Spleen (tissue), 7 donors: ENCODE results near the gene PPP2R5C.
"Not testable (repeated sequence)": the region's sequence is repeated elsewhere in the genome, so short reads cannot be mapped to it uniquely, and the experiment has no call there.

Experiments
- POLR2A ChIP-seq, 3 donors: fragments of 450-650 bp; IDR thresholded peaks; one replicate each; pipeline ENCODE4 v1.5.1; 2017; ENCODE audit warnings: antibody characterized with exemption in 3 of 3, mild to moderate bottlenecking in 1 of 3
- TF ChIP-seq, protein P1 (sequence below), 11 experiments: fragments of 200-600 bp in 7 of 11; fragments of 450-650 bp in 4 of 11; sonication (generic) in 4 of 11; IDR thresholded peaks in 8 of 11; conservative IDR thresholded peaks in 3 of 11; 1 replicate in 7 of 11; 2 replicates in 4 of 11; pipeline versions ENCODE4 v1.4.0 to v1.8.0; 2016 to 2021; ENCODE audit warnings: antibody characterized with exemption in 11 of 11, inconsistent platforms in 4 of 11, mild to moderate bottlenecking in 1 of 11
- donor health status: DM: no; HTN: no; CAD: no; lungs with moderate emphysema.
- donor health status: DM: no; HTN: no; CAD: no.
- donor health status: DM: no; HTN: no; CAD: no.

- not testable (repeated sequence) for TF ChIP-seq POLR2A (IDR thresholded peaks at IDR 0.05)
- TF ChIP-seq, protein P1, sequence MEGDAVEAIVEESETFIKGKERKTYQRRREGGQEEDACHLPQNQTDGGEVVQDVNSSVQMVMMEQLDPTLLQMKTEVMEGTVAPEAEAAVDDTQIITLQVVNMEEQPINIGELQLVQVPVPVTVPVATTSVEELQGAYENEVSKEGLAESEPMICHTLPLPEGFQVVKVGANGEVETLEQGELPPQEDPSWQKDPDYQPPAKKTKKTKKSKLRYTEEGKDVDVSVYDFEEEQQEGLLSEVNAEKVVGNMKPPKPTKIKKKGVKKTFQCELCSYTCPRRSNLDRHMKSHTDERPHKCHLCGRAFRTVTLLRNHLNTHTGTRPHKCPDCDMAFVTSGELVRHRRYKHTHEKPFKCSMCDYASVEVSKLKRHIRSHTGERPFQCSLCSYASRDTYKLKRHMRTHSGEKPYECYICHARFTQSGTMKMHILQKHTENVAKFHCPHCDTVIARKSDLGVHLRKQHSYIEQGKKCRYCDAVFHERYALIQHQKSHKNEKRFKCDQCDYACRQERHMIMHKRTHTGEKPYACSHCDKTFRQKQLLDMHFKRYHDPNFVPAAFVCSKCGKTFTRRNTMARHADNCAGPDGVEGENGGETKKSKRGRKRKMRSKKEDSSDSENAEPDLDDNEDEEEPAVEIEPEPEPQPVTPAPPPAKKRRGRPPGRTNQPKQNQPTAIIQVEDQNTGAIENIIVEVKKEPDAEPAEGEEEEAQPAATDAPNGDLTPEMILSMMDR (IDR thresholded peaks at IDR 0.05 in 8 of 11, conservative IDR thresholded peaks at IDR 0.05 in 3 of 11): not testable (repeated sequence)
These were observed 48.4 kb upstream of the PPP2R5C start for GRCh38 chr14:101713091-101713490.
